ENCODE data around the gene CCBE1. TPM values are rescaled to one million over a fixed set of nuclear protein-coding genes. Genes with fewer than 3 reads are reported as not detected.

CCBE1 gene
- polyA plus RNA-seq, 1 of the 3 experiments (the other 2 are of a cell fraction): 5.0 TPM

GRCh38 chr18:59566533-59566971 lies 130.7 kb downstream of the CCBE1 start:
- no peak for DNase-seq
- peaks cover 0 to 28% of the 10 kb centered on the region in 2 experiments; a peak in 1 of 4 replicates for H3K4me1 ChIP-seq (ENCODE audit: control insufficient read depth in 1 of 2, insufficient read depth in 2 of 2, low read depth in 1 of 2, low read length in 1 of 2)
- H3K79me2 ChIP-seq (ENCODE audit: insufficient read depth): no peaks in the 10 kb centered on the region

GRCh38 chr18:59565957-59566356 lies 131.3 kb downstream of the CCBE1 start:
- Histone ChIP-seq H3K27me3 (ENCODE audit: insufficient read depth) (no peaks in the 10 kb centered on the region), H3K27ac (ENCODE audit: low read depth in 2 of 2, low read length in 1 of 2) (no peak overlapping the region), H3K4me3 (ENCODE audit: low read depth in 2 of 2, low read length in 1 of 2) (no peak overlapping the region), H3K36me3 (replicated peaks in 1 of 2; ENCODE audit: control insufficient read depth in 1 of 2, insufficient read depth in 2 of 2, low read length in 1 of 2) (no peaks in the 10 kb centered on the region), H4K20me1 (ENCODE audit: insufficient read depth) (no peaks in the 10 kb centered on the region), H3K9me3 (no peaks in the 10 kb centered on the region), H3K4me1 (ENCODE audit: control insufficient read depth in 1 of 2, insufficient read depth in 2 of 2, low read depth in 1 of 2, low read length in 1 of 2) (peaks cover 0 to 28% of the 10 kb centered on the region in 2 experiments; a peak in 1 of 4 replicates), H3K79me2 (ENCODE audit: insufficient read depth) (no peaks in the 10 kb centered on the region), H3K9ac (no peak overlapping the region), H2AFZ (ENCODE audit: low read depth) (no peak overlapping the region), H3K4me2 (no peak overlapping the region), H3K9me2 (no peaks in the 10 kb centered on the region), H3F3A (replicated peaks; ENCODE audit: insufficient read depth) (no peaks in the 10 kb centered on the region)
- WGBS (ENCODE audit: low lambda C conversion rate): 75% methylated on average over 3 of the region's 3 CpGs
- TF ChIP-seq NRF1 (IDR thresholded peaks at IDR 0.05; ENCODE audit: low read depth, low read length) (no peak), JUND (IDR thresholded peaks at IDR 0.05) (no peak), CHD2 (IDR thresholded peaks at IDR 0.05; ENCODE audit: low read length, partially characterized antibody) (no peak), ZBTB33 (IDR thresholded peaks at IDR 0.05; ENCODE audit: borderline replicate concordance, low read depth) (no peak), FOSL2 (IDR thresholded peaks at IDR 0.05; ENCODE audit: borderline replicate concordance, low read depth) (no peak), PBX3 (IDR thresholded peaks at IDR 0.05) (no peak), EZH2phosphoT487 (IDR thresholded peaks at IDR 0.05; ENCODE audit: borderline replicate concordance, low read depth) (no peak), TAF1 (IDR thresholded peaks at IDR 0.05; ENCODE audit: borderline replicate concordance, low read depth, low read length) (no peak), MXI1 (IDR thresholded peaks at IDR 0.05; ENCODE audit: low read depth, low read length) (no peak), FOXM1 (IDR thresholded peaks at IDR 0.05; ENCODE audit: low read depth) (no peak), USF2 (IDR thresholded peaks at IDR 0.05; ENCODE audit: borderline replicate concordance, low read depth, low read length) (no peak), RFX5 (IDR thresholded peaks at IDR 0.05; ENCODE audit: low read length) (no peak), RCOR1 (IDR thresholded peaks at IDR 0.05; ENCODE audit: low read length) (no peak)
- ChIA-PET CTCF (interaction anchor here (1.1 kb wide), 2 partner anchors 35 to 106 kb away, joined by 3 to 6 read pairs; no protein-coding TSS in a partner anchor), POLR2A (no interaction called here)
- DNase-seq: no peak

More at GRCh38 chr18:59566533-59566971, 130.7 kb downstream of the CCBE1 start:
- ChIA-PET CTCF (interaction anchor here (1.1 to 1.4 kb wide), 3 partner anchors 17 to 107 kb away, joined by 3 to 6 read pairs (median 3); no protein-coding TSS in a partner anchor), POLR2A (no interaction called here)
- no peak overlapping the region for H3K4me3 ChIP-seq (ENCODE audit: low read depth in 2 of 2, low read length in 1 of 2)
- TF ChIP-seq FOSL2 (IDR thresholded peaks at IDR 0.05; ENCODE audit: borderline replicate concordance, low read depth): no peak
- TF ChIP-seq EZH2phosphoT487 (IDR thresholded peaks at IDR 0.05; ENCODE audit: borderline replicate concordance, low read depth): no peak
- no peak for TF ChIP-seq FOXJ3 (CRISPR knock-in tag; IDR thresholded peaks at IDR 0.05)
- no peaks in the 10 kb centered on the region for H3F3A ChIP-seq (replicated peaks; ENCODE audit: insufficient read depth)
- H3K27ac ChIP-seq (ENCODE audit: low read depth in 2 of 2, low read length in 1 of 2): no peak overlapping the region
- 62% methylated on average over 4 of the region's 4 CpGs for WGBS (ENCODE audit: low lambda C conversion rate)
- H3K4me2 ChIP-seq: no peak overlapping the region
- H3K36me3 ChIP-seq (replicated peaks in 1 of 2; ENCODE audit: control insufficient read depth in 1 of 2, insufficient read depth in 2 of 2, low read length in 1 of 2): no peaks in the 10 kb centered on the region
- H3K9ac ChIP-seq: no peak overlapping the region
- no peaks in the 10 kb centered on the region for H3K9me3 ChIP-seq
- no peaks in the 10 kb centered on the region for H4K20me1 ChIP-seq (ENCODE audit: insufficient read depth)
- H3K27me3 ChIP-seq (ENCODE audit: insufficient read depth): no peaks in the 10 kb centered on the region
- no peak overlapping the region for H2AFZ ChIP-seq (ENCODE audit: low read depth)
- H3K9me2 ChIP-seq: no peaks in the 10 kb centered on the region
